Retinal pigment epithelial cell (primary cell): ENCODE results near the gene CD4.

ENCODE experiments used
- DNase-seq: peaks from one replicate; pipeline ENCODE4 v3.0.0-alpha.2; 2010; ENCODE audit warnings: low read depth
- H3K4me3 ChIP-seq: 2 replicates; pipeline ENCODE4 v1.5.1; 2011; ENCODE audit warnings: mild to moderate bottlenecking, low read length, control low read depth, moderate library complexity
- CTCF ChIP-seq: conservative IDR thresholded peaks from 2 replicates; pipeline ENCODE4 v1.5.1; 2011; ENCODE audit warnings: low read depth, low read length, control low read depth, inconsistent platforms

The CD4 gene

GRCh38 chr12:6780573-6780972, 8.8 kb upstream of the CD4 start:
- no peak for TF ChIP-seq CTCF
- DNase-seq = no peak
- H3K4me3 ChIP-seq = no peak overlapping the region

- no peak for DNase-seq
- H3K4me3 ChIP-seq = no peak overlapping the region
- no peak for TF ChIP-seq CTCF
These were observed 7.2 kb upstream of the CD4 start for GRCh38 chr12:6782119-6782518.

GRCh38 chr12:6782850-6783566, 6.3 kb upstream of the CD4 start:
- H3K4me3 ChIP-seq = no peak overlapping the region
- TF ChIP-seq CTCF = no peak
- DNase-seq = no peak

- H3K4me3 ChIP-seq = no peak overlapping the region
- TF ChIP-seq CTCF = no peak
These were observed 5.5 kb upstream of the CD4 start for GRCh38 chr12:6783828-6784227.

GRCh38 chr12:6784296-6784695, 5.0 kb upstream of the CD4 start:
- no peak overlapping the region for H3K4me3 ChIP-seq
- DNase-seq = no peak
- TF ChIP-seq CTCF = no peak

More at GRCh38 chr12:6783828-6784227, 5.5 kb upstream of the CD4 start:
- no peak for DNase-seq

- no peak for DNase-seq
- TF ChIP-seq CTCF = no peak
- no peak overlapping the region for H3K4me3 ChIP-seq
These were observed 4.6 kb upstream of the CD4 start for GRCh38 chr12:6784761-6785160.

GRCh38 chr12:6786416-6787094, 2.8 kb upstream of the CD4 start:
- no peak for TF ChIP-seq CTCF
- no peak overlapping the region for H3K4me3 ChIP-seq
- no peak for DNase-seq
